Measurements from ENCODE around the gene EVA1C.

DNA sequence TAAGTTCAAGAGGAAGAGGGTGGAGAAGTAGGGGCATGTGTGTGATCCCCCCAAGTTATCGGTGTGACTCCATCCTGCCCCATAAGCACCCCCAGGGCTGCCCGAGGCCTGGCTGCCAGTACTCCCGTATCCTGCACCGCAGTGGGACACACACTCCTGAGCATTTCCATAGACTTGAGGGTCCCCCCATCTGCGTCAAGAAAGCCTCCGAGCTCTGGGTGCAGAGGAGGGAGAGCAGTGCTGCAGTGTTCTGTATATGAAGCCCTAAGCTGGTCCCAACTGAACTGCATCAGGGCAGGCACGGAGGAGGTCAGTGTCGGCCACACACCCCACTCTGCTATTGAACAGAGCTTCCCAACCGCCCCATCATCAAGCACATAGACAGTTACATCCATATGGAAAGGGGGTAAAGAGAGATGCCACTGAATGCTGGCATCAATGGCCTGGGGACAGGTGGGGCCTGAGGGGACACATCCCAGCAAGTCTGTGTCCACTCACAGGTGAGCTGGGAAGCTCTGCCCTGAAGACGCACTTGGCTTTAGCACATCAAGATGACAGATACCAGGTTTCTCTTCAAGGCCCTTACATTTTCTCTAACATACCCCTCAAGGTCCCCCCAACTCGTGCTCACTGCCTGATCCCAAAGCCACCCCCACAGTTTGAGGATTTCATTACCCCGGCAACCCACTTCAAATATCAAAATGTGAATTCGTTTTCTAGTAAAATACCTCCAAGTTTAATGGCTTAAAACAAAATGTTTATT, 64.3 kb downstream of the EVA1C start:
- TF ChIP-seq, protein P1, sequence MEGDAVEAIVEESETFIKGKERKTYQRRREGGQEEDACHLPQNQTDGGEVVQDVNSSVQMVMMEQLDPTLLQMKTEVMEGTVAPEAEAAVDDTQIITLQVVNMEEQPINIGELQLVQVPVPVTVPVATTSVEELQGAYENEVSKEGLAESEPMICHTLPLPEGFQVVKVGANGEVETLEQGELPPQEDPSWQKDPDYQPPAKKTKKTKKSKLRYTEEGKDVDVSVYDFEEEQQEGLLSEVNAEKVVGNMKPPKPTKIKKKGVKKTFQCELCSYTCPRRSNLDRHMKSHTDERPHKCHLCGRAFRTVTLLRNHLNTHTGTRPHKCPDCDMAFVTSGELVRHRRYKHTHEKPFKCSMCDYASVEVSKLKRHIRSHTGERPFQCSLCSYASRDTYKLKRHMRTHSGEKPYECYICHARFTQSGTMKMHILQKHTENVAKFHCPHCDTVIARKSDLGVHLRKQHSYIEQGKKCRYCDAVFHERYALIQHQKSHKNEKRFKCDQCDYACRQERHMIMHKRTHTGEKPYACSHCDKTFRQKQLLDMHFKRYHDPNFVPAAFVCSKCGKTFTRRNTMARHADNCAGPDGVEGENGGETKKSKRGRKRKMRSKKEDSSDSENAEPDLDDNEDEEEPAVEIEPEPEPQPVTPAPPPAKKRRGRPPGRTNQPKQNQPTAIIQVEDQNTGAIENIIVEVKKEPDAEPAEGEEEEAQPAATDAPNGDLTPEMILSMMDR (conservative IDR thresholded peaks at IDR 0.05; ENCODE audit: low read depth, low read length) = no peak
- no peak for TF ChIP-seq EZH2 (IDR thresholded peaks at IDR 0.05; ENCODE audit: low read length, unreplicated experiment)
